ENCODE measurements around the gene WNK2. TPM values are rescaled to one million over a fixed set of nuclear protein-coding genes. Genes with fewer than 3 reads are reported as not detected.

WNK2 gene
- total RNA-seq, 2 experiments from 2014 or later: 1.7 to 2.8 TPM

DNA sequence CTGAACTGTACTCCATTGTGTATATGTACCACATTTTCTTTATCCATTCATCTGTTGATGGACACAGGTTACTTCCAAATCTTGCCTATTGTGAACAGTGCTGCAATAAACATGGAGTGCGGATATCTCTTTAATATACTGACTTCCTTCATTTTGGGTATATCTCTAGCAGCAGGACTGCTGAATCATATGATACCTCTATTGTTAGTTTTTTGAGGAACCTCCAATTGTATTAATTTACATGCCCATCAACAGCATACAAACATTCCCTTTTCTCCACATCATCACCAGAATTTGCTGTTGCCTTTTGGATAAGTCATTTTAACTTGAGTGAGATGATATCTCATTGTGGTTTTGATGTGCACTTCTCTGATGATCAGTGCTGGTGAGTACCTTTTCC, 185.7 kb downstream of the WNK2 start:
- Mint-ChIP-seq H3K9me3 (no peaks in the 10 kb centered on the region), H3K4me1 (ENCODE audit: low read depth) (no peaks in the 10 kb centered on the region), H3K36me3 (ENCODE audit: low read depth) (no peaks in the 10 kb centered on the region), H3K27me3 (peaks cover 12% of the 10 kb centered on the region), H3K27ac (no peak overlapping the region), H3K4me3 (no peak overlapping the region)
- intact Hi-C loops (cut with micrococcal nuclease): no loop called here
- TF ChIP-seq, protein P1, sequence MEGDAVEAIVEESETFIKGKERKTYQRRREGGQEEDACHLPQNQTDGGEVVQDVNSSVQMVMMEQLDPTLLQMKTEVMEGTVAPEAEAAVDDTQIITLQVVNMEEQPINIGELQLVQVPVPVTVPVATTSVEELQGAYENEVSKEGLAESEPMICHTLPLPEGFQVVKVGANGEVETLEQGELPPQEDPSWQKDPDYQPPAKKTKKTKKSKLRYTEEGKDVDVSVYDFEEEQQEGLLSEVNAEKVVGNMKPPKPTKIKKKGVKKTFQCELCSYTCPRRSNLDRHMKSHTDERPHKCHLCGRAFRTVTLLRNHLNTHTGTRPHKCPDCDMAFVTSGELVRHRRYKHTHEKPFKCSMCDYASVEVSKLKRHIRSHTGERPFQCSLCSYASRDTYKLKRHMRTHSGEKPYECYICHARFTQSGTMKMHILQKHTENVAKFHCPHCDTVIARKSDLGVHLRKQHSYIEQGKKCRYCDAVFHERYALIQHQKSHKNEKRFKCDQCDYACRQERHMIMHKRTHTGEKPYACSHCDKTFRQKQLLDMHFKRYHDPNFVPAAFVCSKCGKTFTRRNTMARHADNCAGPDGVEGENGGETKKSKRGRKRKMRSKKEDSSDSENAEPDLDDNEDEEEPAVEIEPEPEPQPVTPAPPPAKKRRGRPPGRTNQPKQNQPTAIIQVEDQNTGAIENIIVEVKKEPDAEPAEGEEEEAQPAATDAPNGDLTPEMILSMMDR (IDR thresholded peaks at IDR 0.05): no peak
- ATAC-seq: no peak
- no peak for DNase-seq
- CTCF ChIA-PET: no interaction called here
- POLR2A ChIA-PET: no interaction called here

Other genes starting within 250 kb of the WNK2 start
- 10 to 100 TPM; 41.6 to 43.5 TPM for gene FGD3, start 236.6 kb upstream of the WNK2 start, total RNA-seq
- 10 to 100 TPM; 34.6 to 36.7 TPM for gene SUSD3, start 125.4 kb upstream of the WNK2 start, total RNA-seq
- gene CARD19, start 87.9 kb upstream of the WNK2 start, total RNA-seq: 10 to 100 TPM; 42.9 to 43.4 TPM
- 100 to 1,000 TPM; 118 to 120 TPM for gene NINJ1, start 49.9 kb upstream of the WNK2 start, total RNA-seq